Liver (tissue), 3 donors: Measurements from ENCODE around the gene SELENOS.

Experiments
- CTCF ChIP-seq: fragments of 150-350 bp; IDR thresholded peaks from 2 replicates; pipeline ENCODE4 v1.5.1; 2017; ENCODE audit warnings: improper control_type of control experiment, low read depth, low read length; ENCODE audit not compliant: missing input control
- GABPA ChIP-seq, 2 donors: IDR thresholded peaks in 1 of 2; conservative IDR thresholded peaks in 1 of 2; 2 replicates each; pipeline ENCODE4 v1.6.1; 2016; ENCODE audit warnings: antibody characterized with exemption in 2 of 2, mild to moderate bottlenecking in 1 of 2, moderate library complexity in 1 of 2
- RXRA ChIP-seq, 2 donors: IDR thresholded peaks; 2 replicates each; pipeline ENCODE4 v1.6.1; 2017 to 2018; ENCODE audit warnings: antibody characterized with exemption in 2 of 2, mild to moderate bottlenecking in 1 of 2
- YY1 ChIP-seq: IDR thresholded peaks from 2 replicates; pipeline ENCODE4 v1.6.1; 2016; ENCODE audit warnings: antibody characterized with exemption, mild to moderate bottlenecking
- ZBTB33 ChIP-seq: IDR thresholded peaks from 2 replicates; pipeline ENCODE4 v1.6.1; 2016; ENCODE audit warnings: antibody characterized with exemption
- TF ChIP-seq, protein P1 (sequence below): IDR thresholded peaks from 2 replicates; pipeline ENCODE4 v1.6.1; 2016; ENCODE audit warnings: antibody characterized with exemption
- donor health status: healthy.
- donor health status: healthy.

DNA sequence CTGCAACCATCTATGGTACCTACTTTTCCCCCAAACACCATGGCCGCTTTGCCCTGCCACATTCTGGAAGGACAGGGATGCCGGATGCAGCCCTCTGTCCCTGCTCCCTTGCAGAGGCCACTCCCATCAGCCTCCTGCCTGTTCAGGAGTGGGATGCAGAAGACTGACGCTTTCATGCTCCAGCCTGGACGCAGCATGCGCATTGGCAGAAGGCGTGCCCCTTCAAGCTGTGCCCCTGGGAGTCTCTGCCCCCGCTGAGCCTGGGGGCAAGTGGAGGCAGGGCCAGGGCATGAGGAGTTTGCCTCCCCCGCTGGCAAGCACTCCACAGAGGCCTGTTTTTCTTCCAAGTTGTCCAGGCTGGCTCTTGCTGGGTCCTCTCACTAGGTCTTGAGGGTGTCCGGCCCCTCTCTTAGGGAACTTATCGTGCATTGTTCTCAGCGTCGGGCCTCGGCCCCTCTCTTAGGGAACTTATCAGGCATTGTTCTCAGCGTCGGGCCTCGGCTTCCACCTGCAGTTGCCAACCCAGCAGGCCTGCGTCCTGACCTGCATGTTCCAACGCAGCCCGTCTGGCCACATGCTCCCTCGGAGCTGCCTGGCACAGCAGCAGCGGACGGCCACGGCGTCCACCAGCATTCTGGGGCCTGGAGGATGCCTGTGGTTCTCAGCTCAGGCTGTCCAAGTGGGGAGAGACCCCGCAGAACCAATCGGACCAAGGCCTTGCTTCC is 32.3 kb upstream of the SELENOS start:
- TF ChIP-seq RXRA (IDR thresholded peaks at IDR 0.05) (no peak), CTCF (no peak), YY1 (no peak), ZBTB33 (no peak), GABPA (IDR thresholded peaks at IDR 0.05 in 1 of 2, conservative IDR thresholded peaks at IDR 0.05 in 1 of 2) (no peak)
- TF ChIP-seq, protein P1, sequence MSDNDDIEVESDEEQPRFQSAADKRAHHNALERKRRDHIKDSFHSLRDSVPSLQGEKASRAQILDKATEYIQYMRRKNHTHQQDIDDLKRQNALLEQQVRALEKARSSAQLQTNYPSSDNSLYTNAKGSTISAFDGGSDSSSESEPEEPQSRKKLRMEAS: no peak
